IMR-90 (cell line): ENCODE results near the gene ST6GALNAC5.

ENCODE experiments used
- MAZ ChIP-seq: IDR thresholded peaks from 2 replicates; pipeline ENCODE4 v1.6.1; 2012; ENCODE audit warnings: low read depth, mild to moderate bottlenecking, low read length, improper control_type of control experiment, moderate library complexity, borderline replicate concordance
- POLR2A ChIP-seq: IDR thresholded peaks from 2 replicates; pipeline ENCODE4 v1.6.1; 2012; ENCODE audit warnings: mild to moderate bottlenecking, low read depth, low read length
- TF ChIP-seq, protein P1 (sequence below): conservative IDR thresholded peaks from 2 replicates; pipeline ENCODE4 v1.5.1; 2012; ENCODE audit warnings: mild to moderate bottlenecking, low read depth, low read length, improper control_type of control experiment

DNA sequence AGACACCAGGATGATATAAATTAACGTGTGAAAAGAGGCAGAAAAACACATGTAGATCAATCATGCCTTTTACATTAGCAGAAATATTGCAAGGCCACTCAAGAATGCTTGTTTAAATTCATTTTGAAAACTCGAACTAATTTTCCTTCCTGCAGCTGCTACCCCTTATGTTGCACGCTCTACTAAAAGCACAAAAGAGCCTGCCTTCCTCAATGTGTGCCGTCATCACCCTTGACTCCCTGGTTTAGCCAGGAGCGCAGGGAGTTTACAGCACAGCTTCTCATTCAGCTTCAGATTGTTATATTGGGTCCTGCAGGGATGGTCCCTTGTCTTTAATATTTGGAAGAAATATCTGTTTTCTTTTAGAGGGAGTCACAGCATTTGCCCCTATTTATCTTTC lies 10.1 kb upstream of the ST6GALNAC5 start:
- TF ChIP-seq, protein P1, sequence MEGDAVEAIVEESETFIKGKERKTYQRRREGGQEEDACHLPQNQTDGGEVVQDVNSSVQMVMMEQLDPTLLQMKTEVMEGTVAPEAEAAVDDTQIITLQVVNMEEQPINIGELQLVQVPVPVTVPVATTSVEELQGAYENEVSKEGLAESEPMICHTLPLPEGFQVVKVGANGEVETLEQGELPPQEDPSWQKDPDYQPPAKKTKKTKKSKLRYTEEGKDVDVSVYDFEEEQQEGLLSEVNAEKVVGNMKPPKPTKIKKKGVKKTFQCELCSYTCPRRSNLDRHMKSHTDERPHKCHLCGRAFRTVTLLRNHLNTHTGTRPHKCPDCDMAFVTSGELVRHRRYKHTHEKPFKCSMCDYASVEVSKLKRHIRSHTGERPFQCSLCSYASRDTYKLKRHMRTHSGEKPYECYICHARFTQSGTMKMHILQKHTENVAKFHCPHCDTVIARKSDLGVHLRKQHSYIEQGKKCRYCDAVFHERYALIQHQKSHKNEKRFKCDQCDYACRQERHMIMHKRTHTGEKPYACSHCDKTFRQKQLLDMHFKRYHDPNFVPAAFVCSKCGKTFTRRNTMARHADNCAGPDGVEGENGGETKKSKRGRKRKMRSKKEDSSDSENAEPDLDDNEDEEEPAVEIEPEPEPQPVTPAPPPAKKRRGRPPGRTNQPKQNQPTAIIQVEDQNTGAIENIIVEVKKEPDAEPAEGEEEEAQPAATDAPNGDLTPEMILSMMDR: no peak
- TF ChIP-seq MAZ: no peak
- TF ChIP-seq POLR2A: no peak
